Measurements from ENCODE around the gene LIPM. TPM values are rescaled to one million over a fixed set of nuclear protein-coding genes. Genes with fewer than 3 reads are reported as not detected.

The LIPM gene
- total RNA-seq, 1 donor from 2014 or later: not detected

DNA sequence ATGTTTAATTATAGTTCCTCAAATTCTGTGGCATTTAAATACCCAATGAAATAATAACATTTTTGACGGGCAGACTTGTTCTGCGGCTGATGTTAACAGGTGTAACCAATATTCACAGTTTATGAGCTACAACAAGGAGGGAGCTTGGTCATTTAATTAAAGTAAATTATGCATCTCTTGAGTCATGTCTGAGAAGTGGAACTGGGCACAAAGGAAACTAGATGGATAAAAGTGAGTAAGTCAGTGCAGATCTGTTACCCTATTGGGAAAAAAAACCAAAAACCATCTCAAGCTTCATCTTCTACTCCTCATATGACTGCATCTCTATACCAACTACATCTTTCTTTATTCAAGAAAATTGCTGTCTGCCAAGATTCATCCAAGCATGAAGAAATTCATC, 25.1 kb downstream of the LIPM start:
- TF ChIP-seq, protein P1, sequence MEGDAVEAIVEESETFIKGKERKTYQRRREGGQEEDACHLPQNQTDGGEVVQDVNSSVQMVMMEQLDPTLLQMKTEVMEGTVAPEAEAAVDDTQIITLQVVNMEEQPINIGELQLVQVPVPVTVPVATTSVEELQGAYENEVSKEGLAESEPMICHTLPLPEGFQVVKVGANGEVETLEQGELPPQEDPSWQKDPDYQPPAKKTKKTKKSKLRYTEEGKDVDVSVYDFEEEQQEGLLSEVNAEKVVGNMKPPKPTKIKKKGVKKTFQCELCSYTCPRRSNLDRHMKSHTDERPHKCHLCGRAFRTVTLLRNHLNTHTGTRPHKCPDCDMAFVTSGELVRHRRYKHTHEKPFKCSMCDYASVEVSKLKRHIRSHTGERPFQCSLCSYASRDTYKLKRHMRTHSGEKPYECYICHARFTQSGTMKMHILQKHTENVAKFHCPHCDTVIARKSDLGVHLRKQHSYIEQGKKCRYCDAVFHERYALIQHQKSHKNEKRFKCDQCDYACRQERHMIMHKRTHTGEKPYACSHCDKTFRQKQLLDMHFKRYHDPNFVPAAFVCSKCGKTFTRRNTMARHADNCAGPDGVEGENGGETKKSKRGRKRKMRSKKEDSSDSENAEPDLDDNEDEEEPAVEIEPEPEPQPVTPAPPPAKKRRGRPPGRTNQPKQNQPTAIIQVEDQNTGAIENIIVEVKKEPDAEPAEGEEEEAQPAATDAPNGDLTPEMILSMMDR (IDR thresholded peaks at IDR 0.05; ENCODE audit: borderline replicate concordance): no peak
- Histone ChIP-seq H3K36me3 (no peaks in the 10 kb centered on the region), H3K9me3 (replicated peaks) (no peaks in the 10 kb centered on the region), H3K4me1 (no peaks in the 10 kb centered on the region), H3K27me3 (ENCODE audit: low read depth) (peaks cover 32% of the 10 kb centered on the region), H3K4me3 (no peak overlapping the region), H3K27ac (replicated peaks) (no peak overlapping the region)
- DNase-seq: no peak
- intact Hi-C loops (cut with micrococcal nuclease): no loop called here

DNA sequence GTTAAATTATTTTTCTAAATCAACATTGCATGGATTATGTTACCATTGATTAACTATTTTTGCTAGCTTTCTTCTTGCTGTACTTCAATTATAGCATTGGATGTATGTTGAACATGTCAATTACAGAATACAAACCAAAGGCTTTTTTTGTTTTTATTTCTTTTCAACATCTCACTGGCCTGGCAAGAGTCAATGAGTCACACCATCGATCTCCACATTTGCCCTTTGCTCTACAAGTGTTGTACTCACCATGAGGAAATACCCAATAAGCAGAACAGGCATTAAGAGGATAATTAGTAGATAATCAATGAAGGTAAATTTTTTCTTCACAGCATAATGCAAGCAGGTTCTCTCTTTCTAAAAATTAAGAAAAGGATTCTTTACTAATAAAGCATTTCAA, 25.8 kb downstream of the LIPM start:
- Histone ChIP-seq H3K9me3 (replicated peaks) (no peaks in the 10 kb centered on the region), H3K36me3 (no peaks in the 10 kb centered on the region), H3K4me1 (no peaks in the 10 kb centered on the region), H3K27ac (replicated peaks) (no peak overlapping the region), H3K4me3 (no peak overlapping the region), H3K27me3 (ENCODE audit: low read depth) (peaks cover 32% of the 10 kb centered on the region)
- TF ChIP-seq, protein P1 (IDR thresholded peaks at IDR 0.05; ENCODE audit: borderline replicate concordance): no peak
- intact Hi-C loops (cut with micrococcal nuclease): no loop called here
- DNase-seq: no peak

DNA sequence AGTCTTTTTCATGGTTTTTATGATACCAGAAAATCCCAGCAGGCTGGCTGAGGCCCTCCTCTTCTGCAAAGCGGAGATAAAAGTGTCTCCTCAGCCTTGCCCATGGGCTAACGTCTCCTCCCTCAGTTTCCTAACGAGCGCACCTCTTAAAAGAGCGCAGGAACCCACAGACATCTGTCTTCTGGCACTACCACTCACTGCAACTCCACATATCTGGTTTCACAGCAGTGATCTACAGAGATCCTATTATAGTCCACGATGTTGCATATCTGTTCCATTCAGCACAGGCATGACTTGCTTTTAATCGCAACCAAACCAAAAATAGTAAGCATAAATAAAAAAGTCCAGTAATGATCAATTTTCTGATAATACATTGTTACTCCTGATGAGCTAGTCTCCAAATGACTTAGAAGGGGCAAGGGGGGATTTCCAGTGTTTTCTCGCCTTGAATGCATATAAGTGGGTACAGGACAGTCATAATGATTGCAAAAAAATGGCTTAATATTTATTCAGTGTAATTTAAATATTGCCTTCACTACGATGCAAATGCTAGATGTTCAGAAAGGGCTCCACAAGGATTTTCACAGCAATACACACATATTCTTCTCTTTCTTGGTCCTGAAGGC, 28.2 kb downstream of the LIPM start:
- Histone ChIP-seq H3K36me3 (no peaks in the 10 kb centered on the region), H3K27ac (replicated peaks) (no peak overlapping the region), H3K9me3 (replicated peaks) (no peaks in the 10 kb centered on the region), H3K27me3 (ENCODE audit: low read depth) (peaks cover 32% of the 10 kb centered on the region), H3K4me3 (no peak overlapping the region), H3K4me1 (no peaks in the 10 kb centered on the region)
- intact Hi-C loops (cut with micrococcal nuclease): loop anchor here (10.0 kb wide), 1 partner anchor 384 kb away; no protein-coding TSS in a partner anchor
- TF ChIP-seq, protein P1 (IDR thresholded peaks at IDR 0.05; ENCODE audit: borderline replicate concordance): no peak
- DNase-seq: no peak

DNA sequence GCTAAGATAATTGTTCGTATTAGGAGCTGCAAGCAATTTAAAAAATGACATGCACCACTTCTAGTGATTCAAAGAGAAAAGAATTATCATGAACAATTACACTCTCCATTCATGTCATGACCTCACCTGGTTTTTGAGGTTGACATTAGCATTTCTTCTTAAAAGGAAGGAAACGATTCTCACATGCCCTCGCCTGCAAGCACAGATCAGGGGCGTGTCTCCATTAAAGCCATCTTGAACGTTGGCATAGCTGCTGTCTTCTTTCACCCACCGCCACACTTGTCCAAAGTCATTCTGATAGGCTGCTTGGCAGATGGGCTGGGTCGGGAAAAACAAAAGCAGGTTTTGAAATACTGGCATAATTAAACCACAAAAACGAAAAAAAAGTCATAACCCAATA, 29.2 kb downstream of the LIPM start:
- Histone ChIP-seq H3K9me3 (replicated peaks) (no peaks in the 10 kb centered on the region), H3K27me3 (ENCODE audit: low read depth) (peaks cover 32% of the 10 kb centered on the region), H3K27ac (replicated peaks) (no peak overlapping the region), H3K4me1 (no peaks in the 10 kb centered on the region), H3K36me3 (no peaks in the 10 kb centered on the region), H3K4me3 (no peak overlapping the region)
- TF ChIP-seq, protein P1 (IDR thresholded peaks at IDR 0.05; ENCODE audit: borderline replicate concordance): no peak
- no peak for DNase-seq
- intact Hi-C loops (cut with micrococcal nuclease): loop anchor here (10.0 kb wide), 1 partner anchor 383 kb away; no protein-coding TSS in a partner anchor

DNA sequence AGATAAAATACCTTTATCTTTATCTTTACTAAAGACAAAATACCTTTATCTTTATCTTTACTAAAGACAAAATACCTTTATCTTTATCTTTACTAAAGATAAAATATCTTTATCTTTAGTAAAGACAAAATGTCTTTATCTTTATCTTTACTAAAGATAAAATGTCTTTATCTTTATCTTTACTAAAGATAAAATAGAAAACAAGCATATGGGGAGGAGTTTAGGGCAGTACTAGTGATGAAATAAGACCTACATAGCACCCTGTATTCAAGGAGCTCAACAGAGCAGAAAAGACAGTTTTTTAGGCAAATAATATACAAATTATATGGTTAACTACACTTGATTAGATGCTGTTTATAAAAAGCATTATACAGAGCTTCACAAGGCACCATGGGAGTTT, 29.8 kb downstream of the LIPM start:
- Histone ChIP-seq H3K27me3 (ENCODE audit: low read depth) (peaks cover 32% of the 10 kb centered on the region), H3K4me1 (no peaks in the 10 kb centered on the region), H3K4me3 (no peak overlapping the region), H3K9me3 (replicated peaks) (no peaks in the 10 kb centered on the region), H3K36me3 (no peaks in the 10 kb centered on the region), H3K27ac (replicated peaks) (no peak overlapping the region)
- intact Hi-C loops (cut with micrococcal nuclease): loop anchor here (10.0 kb wide), 1 partner anchor 382 kb away; no protein-coding TSS in a partner anchor
- no peak for DNase-seq
- TF ChIP-seq, protein P1 (IDR thresholded peaks at IDR 0.05; ENCODE audit: borderline replicate concordance): no peak
